Esophagus (tissue), 2 donors: Measurements from ENCODE around the gene PTPRD. TPM values are rescaled to one million over a fixed set of nuclear protein-coding genes. Genes with fewer than 3 reads are reported as not detected.

Experiments used
- H3K27ac ChIP-seq, 2 donors: one replicate each; pipeline ENCODE4 v1.5.1; 2013; ENCODE audit warnings: low read depth in 2 of 2, mild to moderate bottlenecking in 2 of 2, inconsistent platforms in 1 of 2, low read length in 1 of 2, moderate library complexity in 1 of 2
- H3K27me3 ChIP-seq, 2 donors: one replicate each; pipeline ENCODE4 v1.6.1; 2013; ENCODE audit warnings: low read length in 2 of 2, control low read depth in 1 of 2, mild to moderate bottlenecking in 1 of 2; ENCODE audit not compliant: insufficient read depth in 2 of 2, control insufficient read depth in 1 of 2
- H3K36me3 ChIP-seq, 2 donors: one replicate each; pipeline ENCODE4 v1.6.1; 2013; ENCODE audit warnings: low read length in 1 of 2; ENCODE audit not compliant: control insufficient read depth in 2 of 2, insufficient read depth in 2 of 2
- H3K4me1 ChIP-seq, 2 donors: one replicate each; pipeline ENCODE4 v1.6.1; 2013; ENCODE audit warnings: low read length in 1 of 2; ENCODE audit not compliant: control insufficient read depth in 2 of 2, insufficient read depth in 2 of 2
- H3K4me3 ChIP-seq, 2 donors: one replicate each; pipeline ENCODE4 v1.5.1; 2013; ENCODE audit warnings: low read length in 2 of 2, mild to moderate bottlenecking in 2 of 2, low read depth in 1 of 2, moderate library complexity in 1 of 2
- H3K9me3 ChIP-seq, 2 donors: one replicate each; pipeline ENCODE4 v1.6.1; 2013; ENCODE audit warnings: mild to moderate bottlenecking in 2 of 2, low read depth in 1 of 2, low read length in 1 of 2, moderate library complexity in 1 of 2; ENCODE audit not compliant: control insufficient read depth in 2 of 2, insufficient read depth in 1 of 2
- WGBS, 2 donors: extraction: QIAGEN DNeasy Blood & Tissue Kit; methylation state at CpG; one replicate each; pipeline ENCODE4 v1.1.7; 2013; 5-methylcytosine and 5-hydroxymethylcytosine counted together
- polyA plus RNA-seq, 2 donors: library from polyadenylated mRNA; stranded (reverse); fragments of 200-250 nt; gene quantifications; one replicate each; pipeline ENCODE4 v1.2.3, GENCODE V29; 2013
- donor health status: healthy with polysubstance abuse.
- donor health status: Bipolar disorder and iron deficiency.

PTPRD gene
- polyA plus RNA-seq, 2 donors, result 0.53 to 0.60 TPM

DNA sequence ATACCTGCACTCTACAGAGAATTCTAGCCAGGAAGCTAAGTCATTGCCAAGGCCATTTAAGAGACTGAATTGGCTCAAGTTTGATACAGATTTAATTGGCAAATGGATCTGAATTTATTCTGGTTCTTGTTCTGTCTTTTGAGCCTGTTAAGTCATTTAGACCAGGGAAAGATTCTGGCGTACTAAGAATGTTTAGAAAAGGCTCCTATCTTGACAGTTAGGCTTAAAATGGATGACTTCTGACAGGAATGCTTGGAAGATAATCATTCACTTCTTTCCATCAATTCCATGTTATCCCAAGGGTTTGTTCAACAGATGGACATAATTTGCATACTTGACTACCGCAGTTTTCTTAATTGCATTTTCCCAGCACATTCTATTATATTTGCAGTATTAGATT is 376.6 kb downstream of the PTPRD start:
- Histone ChIP-seq H3K4me1 (no peaks in the 10 kb centered on the region), H3K27me3 (no peaks in the 10 kb centered on the region), H3K36me3 (no peaks in the 10 kb centered on the region), H3K9me3 (no peaks in the 10 kb centered on the region), H3K4me3 (no peak overlapping the region), H3K27ac (no peak overlapping the region)
- 69 to 82% methylated on average over 2 of the region's 2 CpGs for WGBS, 2 donors

DNA sequence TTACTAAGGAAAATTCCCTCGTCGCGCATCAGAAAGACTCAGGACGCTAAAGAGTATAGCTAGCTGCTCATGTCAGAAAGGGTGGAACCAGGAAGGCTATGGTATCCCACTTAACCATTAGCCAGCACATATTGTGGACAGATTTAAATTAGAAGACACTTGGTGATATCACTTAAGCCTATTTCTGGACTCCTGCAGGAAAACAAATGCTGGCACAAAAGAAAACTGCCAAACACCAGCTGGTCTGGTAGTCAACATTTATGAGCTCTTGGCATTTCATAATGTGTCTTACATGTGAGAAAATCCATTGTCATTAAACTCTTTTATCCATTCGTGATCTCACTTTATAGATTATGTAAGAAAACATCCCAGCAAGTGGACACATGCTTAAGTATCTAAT is 377.4 kb downstream of the PTPRD start:
- Histone ChIP-seq H3K9me3 (no peaks in the 10 kb centered on the region), H3K27ac (no peak overlapping the region), H3K4me1 (no peaks in the 10 kb centered on the region), H3K27me3 (no peaks in the 10 kb centered on the region), H3K36me3 (no peaks in the 10 kb centered on the region), H3K4me3 (no peak overlapping the region)
- 84 to 86% methylated on average over 5 of the region's 5 CpGs for WGBS, 2 donors

DNA sequence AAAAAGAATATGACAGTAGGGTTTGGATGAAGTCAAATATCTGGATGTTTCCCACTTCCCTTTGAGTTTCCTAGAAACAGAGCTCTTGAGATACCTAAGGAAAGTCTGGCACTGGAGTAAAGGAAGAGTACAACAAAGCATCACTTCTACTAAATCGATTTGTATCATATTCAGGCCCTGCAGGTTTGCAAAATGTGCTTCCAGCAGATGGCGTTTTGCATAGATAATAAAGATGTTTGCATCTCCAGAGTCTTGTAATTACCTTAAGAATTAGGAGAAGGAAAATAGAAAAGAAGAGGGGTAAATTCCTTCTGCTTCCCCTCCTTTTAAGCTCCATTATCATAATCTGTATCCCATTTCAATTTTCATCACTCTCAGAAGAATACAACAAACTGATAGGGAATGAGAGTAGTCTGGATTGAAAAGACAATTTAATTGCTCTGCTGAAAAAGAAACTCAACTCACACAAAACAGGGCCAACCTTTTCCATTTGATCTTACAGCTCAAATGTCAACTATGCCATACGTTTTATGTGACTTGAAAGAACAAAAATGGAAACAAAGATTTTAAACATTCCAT is 380.4 kb downstream of the PTPRD start:
- Histone ChIP-seq H3K9me3 (no peaks in the 10 kb centered on the region), H3K36me3 (no peaks in the 10 kb centered on the region), H3K4me3 (no peak overlapping the region), H3K27me3 (no peaks in the 10 kb centered on the region), H3K4me1 (no peaks in the 10 kb centered on the region), H3K27ac (no peak overlapping the region)
- WGBS, 2 donors, result 22 to 30% methylated on average over 3 of the region's 3 CpGs

DNA sequence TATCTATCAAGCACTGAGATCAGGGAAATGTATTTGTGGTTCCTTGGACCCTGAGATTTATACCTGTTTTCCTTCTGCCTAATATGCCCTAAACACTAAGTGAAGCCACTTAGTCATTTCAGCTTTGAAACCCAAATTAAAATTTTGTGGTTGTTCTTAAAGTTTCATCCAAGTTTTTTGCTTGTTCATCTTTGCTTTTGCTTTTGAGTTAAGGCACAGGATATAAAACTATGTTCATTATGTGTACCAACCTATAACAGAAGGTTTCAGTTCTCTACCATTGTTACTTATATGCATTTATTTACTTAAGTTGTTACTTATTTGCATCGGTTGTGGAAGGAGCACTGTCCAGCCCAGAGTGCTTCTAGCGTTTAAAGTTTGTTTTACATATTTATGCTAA is 382.3 kb downstream of the PTPRD start:
- Histone ChIP-seq H3K4me1 (no peaks in the 10 kb centered on the region), H3K4me3 (no peak overlapping the region), H3K27ac (no peak overlapping the region), H3K27me3 (no peaks in the 10 kb centered on the region), H3K36me3 (no peaks in the 10 kb centered on the region), H3K9me3 (no peaks in the 10 kb centered on the region)
- 78 to 86% methylated on average over 2 of the region's 2 CpGs for WGBS, 2 donors

DNA sequence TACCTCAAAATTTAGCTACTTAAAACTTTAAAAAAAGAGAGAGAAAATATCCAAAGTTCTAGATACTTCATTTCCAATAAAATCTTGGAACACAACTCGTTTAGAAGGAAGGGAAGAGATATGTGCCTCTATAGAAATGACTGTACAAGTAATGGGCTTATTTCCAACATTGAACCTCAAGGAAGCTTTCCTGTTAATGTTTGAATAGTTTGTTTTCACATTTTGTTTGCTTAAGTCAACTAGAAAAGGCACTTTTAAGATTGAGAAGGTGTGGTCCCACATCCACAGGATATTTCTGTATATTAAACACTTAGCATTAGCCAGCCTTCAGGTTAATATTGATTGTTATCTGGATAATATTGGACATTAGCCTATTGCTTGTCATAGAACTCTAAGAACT is 384.7 kb downstream of the PTPRD start:
- H3K4me3 ChIP-seq, result no peak overlapping the region
- no peak overlapping the region for H3K27ac ChIP-seq
- WGBS, 2 donors, result 20 to 22% methylated on average over 1 of the region's 1 CpG
- H3K9me3 ChIP-seq, result no peaks in the 10 kb centered on the region
- no peaks in the 10 kb centered on the region for H3K27me3 ChIP-seq
- no peaks in the 10 kb centered on the region for H3K4me1 ChIP-seq
- H3K36me3 ChIP-seq, result no peaks in the 10 kb centered on the region

DNA sequence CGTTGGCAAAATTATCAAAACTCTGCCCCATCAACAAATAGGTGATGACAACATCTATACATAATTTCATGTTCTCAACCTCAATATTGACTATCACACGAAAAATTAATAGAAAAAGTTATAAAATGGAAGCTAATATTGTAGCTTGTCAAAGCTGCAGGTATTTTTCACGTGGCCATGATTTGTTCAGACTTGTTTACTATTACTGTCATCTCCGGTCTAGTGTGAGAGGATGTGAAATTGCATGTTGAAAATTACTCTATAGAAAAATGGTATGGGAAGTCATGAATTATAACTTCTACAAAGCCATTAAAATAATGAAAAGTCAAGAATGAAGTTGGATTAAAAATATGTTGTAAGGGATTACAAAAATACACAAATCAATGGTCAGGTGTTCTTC is 385.8 kb downstream of the PTPRD start:
- Histone ChIP-seq H3K4me1 (no peaks in the 10 kb centered on the region), H3K9me3 (no peaks in the 10 kb centered on the region), H3K27me3 (no peaks in the 10 kb centered on the region), H3K4me3 (no peak overlapping the region), H3K36me3 (no peaks in the 10 kb centered on the region), H3K27ac (no peak overlapping the region)
- WGBS, 2 donors, result 46 to 62% methylated on average over 4 of the region's 4 CpGs

DNA sequence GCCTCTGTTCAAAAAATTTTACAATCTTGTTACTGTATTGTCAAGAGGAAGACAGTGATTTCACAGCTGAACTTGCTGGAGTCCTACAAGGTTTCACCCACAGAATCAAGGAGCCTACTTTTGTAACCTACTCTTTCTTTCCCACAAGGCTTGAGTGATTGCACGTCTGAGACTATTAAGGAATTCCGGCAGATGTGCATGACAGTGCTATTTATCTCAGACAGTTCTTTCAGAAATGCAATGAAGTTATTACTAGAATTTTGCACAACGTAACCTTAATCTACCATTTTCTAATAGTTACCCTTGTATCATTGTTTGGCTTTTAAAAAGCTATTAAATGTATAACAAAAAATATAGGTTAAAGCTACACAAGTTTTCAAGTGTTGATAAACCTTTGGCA is 400.1 kb downstream of the PTPRD start:
- 56 to 63% methylated on average over 3 of the region's 3 CpGs for WGBS, 2 donors
- H3K4me3 ChIP-seq, result no peak overlapping the region
- H3K36me3 ChIP-seq, result no peaks in the 10 kb centered on the region
- H3K4me1 ChIP-seq, result no peaks in the 10 kb centered on the region
- peaks cover 0 to 2% of the 10 kb centered on the region in 2 donors for H3K9me3 ChIP-seq
- H3K27me3 ChIP-seq, result no peaks in the 10 kb centered on the region
- H3K27ac ChIP-seq, result no peak overlapping the region

DNA sequence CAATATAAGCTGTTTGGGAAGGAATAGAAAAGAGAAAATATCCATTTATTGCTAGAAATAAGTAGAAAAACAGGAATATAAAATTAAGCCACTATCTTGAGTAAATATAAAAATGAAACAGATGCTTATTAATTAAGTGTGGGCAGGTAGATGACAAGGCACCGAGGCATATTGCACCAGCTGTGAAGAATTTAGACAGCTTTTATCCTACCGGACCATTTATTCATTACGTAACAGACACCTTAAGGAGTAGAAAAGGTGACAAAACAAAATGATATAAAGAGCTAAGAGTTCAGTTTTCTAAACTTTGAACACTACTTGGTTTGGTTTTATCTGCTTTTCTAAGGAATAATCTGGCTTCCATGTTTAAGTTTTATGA is 404.1 kb downstream of the PTPRD start:
- no peaks in the 10 kb centered on the region for H3K9me3 ChIP-seq
- H3K4me1 ChIP-seq, result no peaks in the 10 kb centered on the region
- WGBS, 2 donors, result 45 to 52% methylated on average over 3 of the region's 3 CpGs
- no peaks in the 10 kb centered on the region for H3K36me3 ChIP-seq
- no peak overlapping the region for H3K4me3 ChIP-seq
- H3K27ac ChIP-seq, result no peak overlapping the region
- no peaks in the 10 kb centered on the region for H3K27me3 ChIP-seq

DNA sequence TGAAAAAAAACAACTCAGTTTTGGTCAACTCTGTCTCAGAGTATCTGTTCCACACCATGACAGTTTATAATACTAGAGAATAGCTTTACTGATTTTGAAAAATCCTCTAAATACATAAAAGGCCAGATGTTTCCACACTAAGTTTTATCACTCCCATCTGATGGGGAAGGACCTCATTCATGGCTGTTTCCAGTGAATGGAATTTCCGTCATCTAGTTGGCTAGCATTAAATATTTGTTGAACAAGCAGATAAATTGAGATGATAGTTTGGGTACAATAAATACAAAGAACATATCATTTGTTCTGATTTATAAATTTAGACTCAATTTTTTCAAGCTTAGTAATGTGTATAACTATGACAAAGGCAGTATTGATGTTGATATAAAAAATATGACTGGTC is 408.5 kb downstream of the PTPRD start:
- H3K4me1 ChIP-seq, result no peaks in the 10 kb centered on the region
- WGBS, 2 donors, result 64 to 74% methylated on average over 1 of the region's 1 CpG
- no peaks in the 10 kb centered on the region for H3K36me3 ChIP-seq
- H3K9me3 ChIP-seq, result no peaks in the 10 kb centered on the region
- H3K27me3 ChIP-seq, result no peaks in the 10 kb centered on the region
- H3K4me3 ChIP-seq, result no peak overlapping the region
- H3K27ac ChIP-seq, result no peak overlapping the region

DNA sequence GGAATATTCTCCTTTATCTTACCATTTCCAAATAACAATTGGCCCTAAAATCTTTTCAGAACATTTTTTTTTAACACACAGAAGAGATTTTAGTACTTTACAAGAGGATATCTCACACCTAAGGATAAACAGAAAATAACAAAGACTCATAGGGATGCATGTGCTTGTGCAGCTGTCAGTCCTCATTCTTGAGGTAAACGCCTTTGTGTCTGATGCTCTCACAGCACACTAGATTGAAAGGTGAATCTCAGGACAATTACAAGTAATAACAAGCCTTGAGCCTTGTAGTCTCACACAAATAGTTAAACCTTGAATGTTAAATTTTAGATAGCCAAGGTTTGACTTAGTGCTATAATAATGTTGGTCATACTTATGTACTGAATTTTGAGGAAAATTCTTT is 439.2 kb downstream of the PTPRD start:
- WGBS, 2 donors, result 36 to 47% methylated on average over 1 of the region's 1 CpG
- H3K4me3 ChIP-seq, result no peak overlapping the region
- no peak overlapping the region for H3K27ac ChIP-seq
- no peaks in the 10 kb centered on the region for H3K36me3 ChIP-seq
- no peaks in the 10 kb centered on the region for H3K27me3 ChIP-seq
- H3K4me1 ChIP-seq, result no peaks in the 10 kb centered on the region
- H3K9me3 ChIP-seq, result no peaks in the 10 kb centered on the region
